ENCODE results near the gene METRN.
A peak's percentile ranks its signal among the peaks of the same experiment; 100 is the strongest.
"Not testable (repeated sequence)": the region's sequence is repeated elsewhere in the genome, so short reads cannot be mapped to it uniquely, and the experiment has no call there.

The METRN gene

DNA sequence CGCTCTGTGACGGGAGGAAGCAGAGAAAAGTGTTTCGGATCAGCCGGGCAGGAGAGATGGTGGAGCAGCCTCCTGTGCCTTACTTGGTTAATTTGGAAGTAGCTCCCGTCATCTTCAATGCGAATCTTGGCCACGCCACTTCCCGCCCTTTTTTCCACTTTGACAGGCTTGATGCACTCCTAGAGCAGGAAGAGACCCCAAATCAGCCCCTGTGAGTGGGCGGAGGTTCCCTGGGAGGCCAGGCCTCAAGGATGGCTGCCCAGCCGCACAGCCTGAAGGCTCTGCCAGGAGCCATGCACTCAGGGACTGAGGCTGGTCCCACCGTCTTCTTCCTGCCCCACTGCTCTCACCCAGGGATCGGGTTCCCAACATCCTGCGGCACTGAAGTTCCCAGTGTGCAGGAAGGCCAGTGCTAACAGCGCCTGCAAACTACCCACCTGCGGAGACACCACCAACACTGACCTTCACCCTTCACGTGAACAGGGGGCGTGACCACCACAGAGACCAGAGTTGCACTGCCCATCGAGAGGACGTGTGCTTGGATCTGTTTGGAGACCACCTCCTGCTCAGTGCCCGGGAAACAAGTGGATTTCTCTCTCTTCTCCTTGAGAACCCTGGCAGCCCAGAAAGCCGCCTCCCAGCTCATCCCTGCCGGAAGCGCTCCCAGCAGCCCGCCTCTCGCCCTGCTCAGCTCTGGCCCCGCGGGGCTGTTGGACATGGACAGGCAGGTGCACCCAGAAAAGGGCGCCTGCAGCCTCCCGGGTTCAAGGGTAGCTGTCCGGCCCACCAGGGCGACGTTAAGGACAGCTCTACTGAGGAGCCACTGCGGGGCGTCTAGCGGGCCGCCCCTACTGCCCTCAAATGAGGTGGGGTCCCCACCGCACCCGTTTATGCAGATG lies 24.9 kb downstream of the METRN start:
- DNase-seq, result no peak

DNA sequence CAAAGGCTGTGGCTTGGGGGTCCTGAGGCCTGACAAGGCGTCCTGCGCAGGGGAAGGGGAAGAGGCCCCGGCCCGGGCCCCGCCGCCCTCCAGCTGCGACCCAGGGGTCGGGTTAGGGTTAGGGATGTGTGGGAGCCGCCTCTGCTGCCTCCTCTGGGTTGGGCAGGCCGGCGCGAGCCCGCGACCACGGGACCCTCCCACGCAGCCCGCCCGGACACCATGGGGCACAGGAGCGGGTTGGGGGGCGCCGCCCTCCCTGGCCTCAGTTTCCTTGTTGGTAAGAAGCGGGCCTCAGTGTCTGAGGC lies 25.5 kb downstream of the METRN start:
- DNase-seq, result no peak

DNA sequence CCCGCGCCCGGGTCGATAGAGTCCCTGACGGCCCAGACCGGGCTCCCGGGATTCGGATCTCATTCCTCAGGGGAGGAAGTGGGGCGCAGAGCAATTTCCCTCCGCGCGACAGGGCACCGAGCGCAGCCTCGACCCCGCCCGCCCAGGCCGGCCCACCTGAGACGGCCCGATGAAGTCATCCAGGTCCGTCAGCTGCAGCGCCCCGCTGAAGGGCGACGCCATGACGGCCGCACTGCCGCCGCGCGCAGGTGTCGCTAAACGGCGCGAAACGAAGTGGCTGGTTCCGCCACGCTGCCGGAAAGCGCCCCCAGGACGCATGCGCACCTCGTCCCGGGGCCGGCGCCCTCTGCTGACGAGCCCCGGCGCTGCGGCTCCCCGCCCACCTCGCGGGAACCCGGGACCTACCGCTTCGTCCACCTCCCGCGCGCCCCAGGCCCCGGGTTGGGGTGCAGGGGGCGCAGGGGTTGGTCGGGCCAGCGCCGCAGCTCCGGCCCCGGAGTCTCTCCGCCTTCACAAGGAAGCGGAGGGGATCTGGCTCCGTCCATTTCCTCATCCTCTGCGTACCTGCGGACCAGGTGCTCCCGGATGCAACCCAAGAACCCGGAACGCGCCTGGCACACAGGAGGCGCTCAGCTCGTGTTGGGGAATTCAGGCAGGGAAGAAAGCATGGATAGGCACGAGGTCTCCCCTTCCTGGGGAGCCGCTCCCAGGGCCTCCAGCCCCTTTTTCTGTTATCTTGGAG lies 26.0 kb downstream of the METRN start, which contains the start of gene CIAO3:
TSS of gene CIAO3 (minus strand) at position 234 of the 742 bp plus-strand sequence. CDS start at position 222, 12 bp downstream.
- DNase-seq, result peak; percentile 80 to 91

DNA sequence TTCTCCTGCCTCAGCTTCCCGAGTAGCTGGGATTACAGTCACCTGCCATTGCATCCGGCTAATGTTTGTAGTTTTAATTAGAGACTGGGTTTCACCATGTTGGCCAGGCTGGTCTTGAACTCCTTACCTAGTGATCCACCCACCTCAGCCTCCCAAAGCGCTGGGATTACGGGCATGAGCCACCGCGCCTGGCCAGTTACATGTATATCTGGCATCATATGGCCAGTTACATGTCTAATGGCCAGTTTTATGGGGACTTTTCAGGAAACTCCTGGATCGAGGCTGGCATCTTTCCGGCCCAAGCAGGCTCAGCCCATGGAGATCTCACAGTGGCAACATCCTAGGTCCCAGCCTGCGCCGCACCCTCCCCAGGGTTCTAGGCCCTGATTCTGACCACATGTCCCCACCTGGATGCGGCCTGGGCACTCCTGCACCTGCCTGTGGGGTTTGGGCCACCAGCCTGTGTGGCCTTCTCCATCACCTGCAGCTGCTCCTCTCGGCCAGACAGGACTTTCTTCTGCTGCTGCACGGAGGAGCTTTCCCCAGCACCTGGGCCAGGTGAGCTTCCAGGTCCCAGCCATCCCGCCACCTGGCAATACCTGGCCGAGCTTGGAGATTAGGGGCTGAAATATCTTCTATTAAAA lies 27.2 kb downstream of the METRN start:
- DNase-seq, result no peak

DNA sequence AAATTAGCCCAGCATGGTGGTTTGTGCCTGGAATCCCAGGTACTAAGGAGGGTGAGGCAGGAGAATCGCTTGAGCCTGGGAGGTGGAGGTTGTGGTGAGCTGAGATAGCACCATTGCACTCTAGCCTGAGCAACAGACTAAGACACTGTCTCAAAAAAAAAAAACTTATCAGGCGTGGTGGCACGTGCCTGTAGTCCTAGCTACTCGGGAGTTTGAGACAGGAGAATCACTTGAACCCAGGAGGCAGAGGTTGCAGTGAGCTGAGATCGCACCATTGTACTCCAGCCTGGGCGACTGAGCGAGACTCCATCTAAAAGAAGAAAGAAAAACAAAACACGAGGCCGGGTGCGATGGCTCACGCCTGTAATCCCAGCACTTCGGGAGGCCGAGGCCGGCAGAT lies 28.0 kb downstream of the METRN start:
- not testable (repeated sequence) for DNase-seq

DNA sequence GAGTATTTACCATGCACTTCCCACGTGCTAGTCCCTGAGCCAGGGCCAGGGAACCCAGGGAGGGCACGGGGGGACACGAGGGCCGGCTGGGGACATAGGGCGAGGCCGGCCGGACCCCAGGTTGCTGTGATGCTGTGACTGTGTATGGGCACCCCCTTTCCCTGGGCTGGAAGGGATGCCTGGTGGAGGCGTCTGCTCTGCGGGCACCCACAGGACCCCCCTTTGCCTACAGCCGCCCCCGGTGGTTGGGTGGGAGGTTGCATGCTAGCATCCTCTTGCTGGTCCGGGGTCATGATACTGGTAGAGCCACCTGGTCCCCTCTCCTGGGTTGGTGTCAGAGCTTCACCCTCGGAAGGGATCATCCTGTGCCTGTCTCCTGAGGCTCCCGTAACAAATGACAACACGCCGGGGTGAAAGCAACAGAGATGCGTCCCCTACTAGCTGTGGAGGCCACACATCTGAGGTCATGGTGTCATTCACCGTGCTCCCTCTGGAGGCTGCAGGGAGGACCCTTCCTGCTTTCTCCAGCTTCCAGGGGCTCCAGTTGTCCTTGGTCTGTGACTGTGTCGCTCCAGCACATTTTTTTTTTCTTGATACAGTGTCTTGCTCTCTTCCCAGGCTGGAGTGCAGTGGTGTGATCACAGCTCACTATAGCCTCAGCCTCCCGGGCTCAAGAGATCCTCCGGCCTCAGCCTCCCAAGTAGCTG lies 29.0 kb downstream of the METRN start:
- DNase-seq, result no peak

DNA sequence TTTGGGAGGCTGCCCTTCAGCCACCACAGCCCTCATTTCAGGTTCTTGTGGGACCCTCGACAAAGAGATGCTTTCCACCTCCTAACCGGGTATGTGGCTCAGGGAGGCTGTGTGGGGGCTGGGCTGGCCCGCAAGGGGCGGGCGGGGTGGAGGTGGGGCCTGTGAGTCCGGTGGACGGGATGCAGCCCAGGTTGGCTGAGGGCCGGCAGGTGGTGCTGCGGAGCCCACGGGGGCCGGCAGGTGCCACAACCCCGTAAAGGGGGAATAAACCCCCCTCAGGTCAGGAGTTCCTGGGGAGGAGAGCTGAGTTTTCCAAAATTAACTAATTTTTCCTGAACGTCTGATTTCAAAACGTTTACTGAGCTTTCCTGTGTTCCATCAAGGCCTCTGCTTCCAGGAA lies 30.8 kb downstream of the METRN start:
- DNase-seq, result no peak

DNA sequence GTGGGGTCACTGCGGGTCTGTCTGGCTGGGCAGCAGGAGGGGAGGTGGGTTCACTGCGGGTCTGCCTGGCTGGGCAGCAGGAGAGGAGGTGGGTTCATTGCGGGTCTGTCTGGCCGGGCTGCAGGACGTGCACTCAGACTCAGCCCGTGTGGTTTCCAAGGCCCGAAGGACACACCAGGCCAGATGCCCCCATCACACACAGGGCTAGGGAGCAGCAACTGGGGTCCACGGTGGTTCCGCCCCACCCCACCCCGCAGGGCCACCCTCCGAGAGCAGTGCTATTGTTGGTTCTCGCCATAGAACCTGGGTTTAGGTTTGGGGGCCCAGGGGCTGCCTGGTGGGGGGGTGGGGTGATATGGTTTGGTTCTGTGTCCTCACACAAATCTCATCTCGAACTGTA lies 31.7 kb downstream of the METRN start:
- DNase-seq, result no peak

DNA sequence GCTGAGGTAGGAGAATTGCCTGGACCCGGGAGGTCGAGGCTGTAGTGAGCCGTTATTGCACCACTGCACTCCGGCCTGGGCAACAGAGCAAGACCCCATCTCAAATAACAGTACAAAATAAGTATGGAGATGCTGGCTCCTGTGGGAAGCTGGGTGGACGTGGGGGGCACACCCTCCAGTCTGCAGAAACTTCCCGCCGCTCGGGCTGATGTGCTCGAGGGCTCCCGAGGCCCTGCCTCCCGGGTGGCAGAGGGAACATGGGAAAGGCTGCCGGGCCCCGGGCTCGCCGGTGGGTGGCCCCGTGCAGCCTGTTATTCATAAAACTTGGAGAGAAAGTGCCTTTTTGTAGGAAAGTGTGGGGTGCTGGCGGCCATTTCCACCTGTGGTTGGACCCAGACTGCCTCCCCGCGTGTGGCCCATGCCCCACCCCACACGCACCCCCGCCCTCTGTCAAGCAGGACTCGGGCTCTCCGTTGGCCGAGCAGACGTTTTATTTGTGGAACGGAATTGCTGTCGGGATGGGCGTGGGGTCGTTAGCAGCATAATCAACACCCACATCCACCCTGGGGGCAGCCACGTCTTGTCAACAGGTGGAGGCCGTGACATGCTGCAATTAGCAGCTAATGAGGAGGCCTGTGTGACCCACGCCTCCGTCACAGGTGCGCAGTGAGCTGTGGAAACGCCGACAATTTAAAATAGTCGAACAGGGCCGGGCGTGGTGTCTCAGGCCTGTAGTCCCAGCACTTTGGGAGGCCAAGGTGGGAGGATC lies 33.2 kb downstream of the METRN start:
- DNase-seq, result no peak

DNA sequence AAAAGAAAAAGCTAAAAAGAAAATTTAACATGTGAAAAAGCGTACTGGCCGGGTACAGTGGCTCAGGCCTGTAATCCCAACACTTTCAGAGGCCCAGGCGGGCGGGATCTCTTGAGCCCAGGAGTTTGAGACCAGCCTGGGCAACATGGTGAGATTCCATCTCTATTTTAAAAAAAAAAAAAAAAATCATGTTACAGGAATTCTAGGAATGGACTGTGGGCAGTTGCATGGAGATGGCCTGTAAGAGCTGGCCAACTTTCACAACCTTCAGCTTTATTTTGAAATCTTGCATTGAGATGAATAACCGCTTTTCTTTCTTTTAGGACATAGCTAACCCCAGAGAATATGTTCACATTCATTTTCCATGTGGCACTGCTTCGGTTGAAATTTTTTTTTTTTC lies 34.1 kb downstream of the METRN start:
- no peak for DNase-seq

DNA sequence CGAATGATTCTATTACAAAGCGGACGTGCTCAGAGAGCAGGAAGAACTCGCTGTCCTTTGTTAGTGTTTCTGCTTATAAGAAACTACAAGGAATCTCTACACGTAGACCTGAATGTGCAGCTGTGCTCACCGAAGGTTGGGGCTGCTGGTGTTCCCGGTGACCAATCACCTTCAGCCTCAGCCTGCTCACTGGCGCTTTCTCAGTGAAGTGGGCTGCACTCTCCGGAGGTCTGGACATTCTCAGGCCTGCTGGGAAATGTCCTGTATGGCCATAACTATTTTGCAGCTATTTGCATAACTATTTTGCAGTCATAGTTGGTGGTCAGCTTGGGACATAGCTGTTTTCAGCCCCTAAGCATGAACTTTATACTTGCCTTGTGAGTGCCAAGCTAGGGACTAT lies 35.6 kb downstream of the METRN start:
- no peak for DNase-seq

DNA sequence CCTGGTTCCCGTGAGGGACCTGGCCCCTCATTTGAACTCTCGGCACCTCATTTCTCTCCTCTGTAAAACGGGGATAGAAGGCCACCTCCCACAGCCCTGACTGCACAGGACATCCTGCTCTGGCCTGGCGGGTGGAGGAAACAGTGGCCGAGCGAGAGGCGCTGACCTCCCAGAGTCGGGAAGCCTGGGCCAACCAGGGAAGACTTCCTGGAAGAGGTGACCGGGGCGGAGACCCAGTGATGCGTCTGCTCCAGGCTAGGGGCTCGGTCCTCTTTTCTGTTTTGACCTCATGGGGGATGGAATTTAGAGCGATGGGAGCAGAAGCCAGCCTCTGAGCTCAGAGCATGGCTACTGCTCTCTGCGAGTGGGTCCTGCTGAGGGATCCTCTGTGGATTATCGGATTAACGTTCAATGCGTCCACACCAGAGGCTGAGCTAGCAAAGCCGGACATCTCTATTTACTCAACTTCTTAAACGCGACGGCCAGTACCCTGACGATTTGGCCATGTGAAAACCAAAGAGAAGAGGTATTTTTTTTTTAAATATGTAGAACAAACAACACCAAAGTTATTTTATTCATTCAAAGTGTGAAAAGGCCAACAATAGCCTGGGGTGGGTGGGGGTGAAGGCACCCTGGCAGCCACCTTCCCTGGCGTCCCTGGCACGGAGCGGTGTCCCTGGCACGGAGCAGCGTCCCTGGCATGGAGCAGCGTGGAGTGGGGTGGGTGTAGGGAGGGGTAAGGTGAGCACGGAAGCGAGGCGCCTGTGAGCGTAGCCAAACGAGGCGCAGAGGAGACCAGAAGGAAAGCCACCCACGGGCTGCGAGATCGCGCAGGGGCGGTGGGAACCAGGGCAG lies 36.5 kb downstream of the METRN start:
- no peak for DNase-seq

DNA sequence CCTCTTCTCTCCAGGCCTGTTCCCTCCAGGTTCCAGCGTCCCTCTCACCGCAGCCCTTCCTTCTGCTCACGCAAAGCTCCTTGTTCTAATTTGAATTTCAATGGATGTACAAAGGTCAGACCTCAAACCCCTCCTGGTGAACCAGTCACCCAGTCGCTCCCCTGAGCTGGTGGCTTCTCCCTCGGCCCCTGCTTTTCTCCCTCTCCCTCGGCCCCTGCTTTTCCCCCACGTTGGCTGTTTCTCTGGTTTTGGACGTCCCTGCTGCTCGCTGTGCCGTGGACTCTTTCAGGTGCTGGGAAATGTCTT lies 37.0 kb downstream of the METRN start:
- no peak for DNase-seq

DNA sequence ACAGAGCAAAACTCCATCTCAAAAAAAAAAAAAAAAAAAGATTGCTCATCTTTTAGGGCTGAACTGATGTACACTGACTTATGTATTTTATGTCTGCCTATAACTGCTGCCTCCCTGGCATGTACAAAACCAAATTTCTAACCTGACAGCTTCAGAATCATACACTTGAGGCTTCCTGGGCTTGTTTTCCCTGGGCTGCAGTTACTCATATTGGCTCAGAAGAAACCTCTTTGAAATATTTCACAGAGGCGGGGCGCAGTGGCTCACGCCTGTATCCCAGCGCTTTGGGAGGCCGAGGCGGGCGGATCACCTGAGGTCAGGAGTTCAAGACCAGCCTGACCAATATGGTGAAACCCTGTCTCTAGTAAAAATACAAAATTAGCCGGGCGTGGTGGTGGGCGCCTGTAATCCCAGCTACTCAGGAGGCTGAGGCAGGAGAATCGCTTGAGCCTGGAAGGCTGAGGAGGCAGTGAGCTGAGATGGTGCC lies 39.2 kb downstream of the METRN start:
- DNase-seq, result not testable (repeated sequence)

DNA sequence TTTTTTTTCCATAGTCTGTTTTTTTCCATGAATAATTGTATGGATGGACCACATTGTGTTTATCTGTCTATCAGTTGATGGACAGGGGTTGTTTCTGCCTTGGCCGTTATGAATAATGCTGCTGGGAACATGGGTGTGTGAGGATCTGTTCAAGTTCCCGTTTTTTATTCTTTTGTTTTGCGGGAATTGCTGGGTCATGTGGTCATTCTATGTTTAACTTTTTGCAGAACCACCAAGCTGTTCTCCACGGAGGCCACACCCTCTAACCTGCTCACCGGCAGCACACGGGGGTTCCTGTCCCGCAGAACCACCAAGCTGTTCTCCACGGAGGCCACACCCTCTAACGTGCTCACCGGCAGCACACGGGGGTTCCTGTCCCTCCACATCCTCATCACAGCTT lies 39.7 kb downstream of the METRN start:
- peak; percentile 47 to 51 for DNase-seq

DNA sequence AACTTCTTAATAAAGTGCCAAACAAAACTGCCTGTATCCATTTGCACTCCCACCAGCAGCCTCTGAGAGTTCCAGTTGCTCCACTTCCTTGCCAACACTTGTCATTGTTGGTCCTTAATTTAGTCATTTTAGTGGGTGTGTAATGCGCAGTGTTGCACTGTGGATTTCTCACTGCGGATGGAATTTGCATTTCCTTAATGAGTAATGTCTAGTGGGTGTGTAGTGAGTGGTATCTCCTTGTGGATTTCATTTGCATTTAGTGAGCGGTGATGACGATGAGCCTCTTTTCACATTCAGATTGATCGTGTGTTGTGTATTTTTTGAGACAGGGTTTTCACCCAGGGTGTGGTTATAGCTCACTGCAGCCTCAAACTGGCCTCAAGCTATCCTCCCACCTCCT lies 41.5 kb downstream of the METRN start:
- DNase-seq, result peak; percentile 25 to 63

DNA sequence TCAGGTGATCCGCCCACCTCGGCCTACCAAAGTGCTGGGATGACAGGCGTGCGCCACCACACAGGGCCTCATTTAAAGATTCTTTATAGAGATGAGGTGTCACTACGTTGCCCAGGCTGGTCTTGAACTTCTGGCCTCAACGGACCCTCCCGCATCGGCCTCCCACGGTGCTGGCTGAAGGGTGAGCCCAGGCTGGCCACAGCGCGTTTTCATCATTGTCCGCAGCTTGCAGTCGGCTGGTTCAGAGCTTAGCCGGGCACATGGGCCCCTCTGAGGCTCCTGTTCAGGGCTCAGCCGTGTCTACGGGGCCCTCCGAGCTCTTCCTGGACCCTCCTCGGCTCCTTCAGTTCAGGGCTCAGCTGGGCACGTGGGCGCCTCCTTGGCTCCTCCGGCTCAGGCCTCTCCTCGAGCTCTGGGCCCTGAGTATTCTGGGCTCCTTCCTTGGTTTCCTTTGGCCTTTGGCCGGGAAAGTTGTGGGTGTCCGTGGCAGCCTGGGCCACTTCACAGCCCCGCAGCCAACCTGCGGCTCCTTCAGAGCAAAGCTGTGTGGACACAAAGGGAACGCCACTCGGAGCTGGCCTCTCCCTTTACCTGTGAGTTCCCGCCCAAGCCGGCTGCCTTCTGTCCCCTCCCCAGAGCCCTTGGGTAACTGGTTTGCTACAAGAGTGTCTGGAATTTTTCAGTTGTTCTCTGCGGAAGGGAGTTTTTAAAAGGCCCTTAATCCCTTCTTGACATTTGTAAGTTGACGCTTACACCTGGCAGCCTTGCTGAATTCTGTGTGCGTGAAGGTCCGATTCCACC lies 44.4 kb downstream of the METRN start:
- no peak for DNase-seq

DNA sequence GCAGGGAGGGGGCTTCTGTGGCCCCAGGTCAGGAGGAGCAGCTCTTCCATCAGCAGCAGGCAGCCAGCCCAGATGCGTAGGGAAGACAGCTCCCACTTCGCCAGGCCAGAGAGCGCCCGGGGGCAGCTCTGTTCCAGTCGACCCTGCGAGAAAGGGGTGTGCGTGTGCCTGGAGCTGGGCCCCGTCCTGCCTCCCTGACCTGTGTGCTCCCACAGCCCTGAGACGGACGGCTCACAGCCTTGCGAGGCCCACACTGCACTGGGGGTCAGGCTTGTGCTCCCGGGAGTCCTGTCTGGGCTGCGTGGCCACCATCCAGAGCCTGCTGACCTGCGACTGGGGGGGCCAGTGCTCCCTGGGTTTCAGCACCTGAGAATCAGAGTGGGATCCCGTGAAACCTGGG lies 45.1 kb downstream of the METRN start:
- DNase-seq, result no peak

DNA sequence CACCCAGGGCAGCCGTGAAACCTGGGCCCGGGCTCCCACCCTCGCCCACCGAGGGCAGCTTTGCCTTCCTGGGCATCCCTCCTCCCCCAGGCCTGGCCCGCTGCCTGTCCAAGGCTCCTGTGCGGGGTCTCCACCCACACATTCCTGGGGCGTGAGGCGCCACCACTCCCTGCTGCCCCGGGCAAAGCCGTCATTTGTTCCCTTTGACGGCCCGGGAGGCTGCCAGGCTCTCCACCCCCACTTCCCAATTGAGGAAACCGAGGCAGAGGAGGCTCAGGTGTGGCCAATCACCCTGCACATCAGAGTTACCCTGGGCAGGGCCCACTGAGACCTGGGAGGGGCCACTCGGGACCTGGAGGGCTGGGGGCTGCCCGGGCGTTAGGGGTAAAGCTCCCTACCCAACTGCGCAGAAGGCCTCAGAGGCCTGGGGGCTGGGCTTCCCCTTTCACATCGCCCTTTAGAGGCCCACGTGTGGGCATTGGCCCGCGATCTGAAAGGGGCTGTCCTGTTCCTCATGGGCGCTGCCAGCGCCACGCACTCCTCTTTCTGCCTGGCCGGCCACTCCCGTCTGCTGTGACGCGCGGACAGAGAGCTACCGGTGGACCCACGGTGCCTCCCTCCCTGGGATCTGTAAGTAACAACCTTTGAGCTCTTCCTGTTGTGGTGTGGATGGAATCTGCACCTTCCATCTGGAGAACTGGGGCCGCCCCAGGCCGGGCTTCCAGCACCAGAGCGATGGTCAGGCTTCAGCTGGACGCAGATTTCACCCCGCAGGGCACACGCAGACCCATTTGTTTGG lies 45.8 kb downstream of the METRN start, which contains the start of gene MSLN:
TSS of gene MSLN (plus strand) at position 190 of the 799 bp plus-strand sequence. CDS start 1,947 bp downstream, outside the sequence.
- no peak for DNase-seq
